Astrocyte of the cerebellum (primary cell): ENCODE data around the gene CDH4.

Experiments used
- DNase-seq: peaks from one replicate; pipeline ENCODE4 v3.0.0-alpha.2; 2011; ENCODE audit warnings: low read depth
- H3K4me3 ChIP-seq: 2 replicates; pipeline ENCODE4 v1.5.1; 2011; ENCODE audit warnings: mild to moderate bottlenecking, low read depth, low read length, moderate library complexity
- CTCF ChIP-seq: IDR thresholded peaks from 2 replicates; pipeline ENCODE4 v1.5.1; 2012; ENCODE audit warnings: low read length, low read depth, moderate library complexity, mild to moderate bottlenecking; ENCODE audit errors: missing control alignments
- in situ Hi-C: cut with HindIII; loops from 2 replicates; pipeline ENCODE4 v1.10.0; 2017; ENCODE audit warnings: low sequenced_read_pairs

Gene CDH4

GRCh38 chr20:61691978-61692377, 439.9 kb downstream of the CDH4 start:
- DNase-seq = no peak
- H3K4me3 ChIP-seq = no peak overlapping the region
- no peak for TF ChIP-seq CTCF
- in situ Hi-C loops = no loop called here

GRCh38 chr20:61692479-61692878, 440.4 kb downstream of the CDH4 start:
- H3K4me3 ChIP-seq = no peak overlapping the region
- DNase-seq = no peak
- in situ Hi-C loops = no loop called here
- TF ChIP-seq CTCF = no peak

GRCh38 chr20:61693055-61693600, 441.1 kb downstream of the CDH4 start:
- no peak overlapping the region for H3K4me3 ChIP-seq
- TF ChIP-seq CTCF = no peak
- in situ Hi-C loops = no loop called here
- no peak for DNase-seq

GRCh38 chr20:61694682-61695081, 442.6 kb downstream of the CDH4 start:
- no peak overlapping the region for H3K4me3 ChIP-seq
- no peak for TF ChIP-seq CTCF
- in situ Hi-C loops = no loop called here
- no peak for DNase-seq

GRCh38 chr20:61695741-61696140, 443.7 kb downstream of the CDH4 start:
- no peak for TF ChIP-seq CTCF
- no peak overlapping the region for H3K4me3 ChIP-seq
- DNase-seq = no peak
- in situ Hi-C loops = no loop called here

- TF ChIP-seq CTCF = no peak
- no peak for DNase-seq
These were observed 444.2 kb downstream of the CDH4 start for GRCh38 chr20:61696181-61696735.

More at GRCh38 chr20:61696181-61696735, 444.2 kb downstream of the CDH4 start:
- no peak overlapping the region for H3K4me3 ChIP-seq
- in situ Hi-C loops = no loop called here
